Activated naive CD4-positive, alpha-beta T cell treated with anti-CD3 and anti-CD28 coated beads for 36 hours (primary cell): ENCODE data around the gene CREBRF. TPM values are rescaled to one million over a fixed set of nuclear protein-coding genes. Genes with fewer than 3 reads are reported as not detected.
"Not testable (repeated sequence)": the region's sequence is repeated elsewhere in the genome, so short reads cannot be mapped to it uniquely, and the experiment has no call there.

Experiments used
- CTCF ChIA-PET: fragments of 350-600 bp; sonication (Branson Sonifier 250); formaldehyde crosslinking; loops from one replicate; lab custom pipeline; 2021; ENCODE audit warnings: antibody characterized with exemption; lab: Charles Lee
- DNase-seq: peaks from one replicate; pipeline ENCODE4 v3.0.0-alpha.2; 2020
- H3K27ac Mint-ChIP-seq: one replicate; pipeline ENCODE4 v1.8.0; 2021; ENCODE audit warnings: mild to moderate bottlenecking, mixed read lengths
- H3K27me3 Mint-ChIP-seq: one replicate; pipeline ENCODE4 v1.8.0; 2021; ENCODE audit warnings: low read depth, mixed read lengths
- H3K36me3 Mint-ChIP-seq: one replicate; pipeline ENCODE4 v1.8.0; 2021; ENCODE audit warnings: low read depth, mixed read lengths
- H3K4me1 Mint-ChIP-seq: one replicate; pipeline ENCODE4 v1.8.0; 2021; ENCODE audit warnings: low read depth, mixed read lengths
- H3K4me3 Mint-ChIP-seq: one replicate; pipeline ENCODE4 v1.8.0; 2021; ENCODE audit warnings: mild to moderate bottlenecking, moderate library complexity, mixed read lengths
- H3K9me3 Mint-ChIP-seq: one replicate; pipeline ENCODE4 v1.8.0; 2021; ENCODE audit warnings: mixed read lengths
- intact Hi-C: fragments of 100-400 bp; cut with micrococcal nuclease; formaldehyde crosslinking; loops from one replicate; pipeline ENCODE4 v1.15.1; 2023
- total RNA-seq, 2 experiments: library from RNA; stranded (reverse); gene quantifications; one replicate each; pipeline ENCODE4 v1.2.3, GENCODE V29; 2021

CREBRF gene
- total RNA-seq, 2 experiments from 2014 or later, result 17.0 to 18.3 TPM

DNA sequence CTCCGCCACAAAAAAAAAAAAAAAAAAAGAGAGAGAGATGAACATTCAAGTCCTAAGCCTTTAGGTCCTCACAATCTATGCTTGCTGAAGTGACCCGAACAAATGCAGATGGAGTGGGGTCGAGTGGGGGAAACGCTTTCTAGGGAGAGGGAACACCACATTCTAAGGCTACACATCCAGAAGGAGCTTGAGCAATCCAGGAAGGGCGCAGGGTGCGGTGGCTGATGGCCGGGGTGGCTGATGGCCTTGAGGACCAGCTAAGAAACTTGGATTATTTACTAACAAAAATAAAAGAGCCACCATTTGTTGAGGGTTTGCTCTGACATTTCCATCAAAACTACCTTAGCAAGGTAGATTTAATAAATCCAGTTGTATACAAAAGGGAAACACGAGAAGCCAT lies 87.4 kb downstream of the CREBRF start:
- H3K27ac Mint-ChIP-seq, result no peak overlapping the region
- intact Hi-C loops, result loop anchor here (10.0 kb wide), 1 partner anchor 141 kb away; no protein-coding TSS in a partner anchor

DNA sequence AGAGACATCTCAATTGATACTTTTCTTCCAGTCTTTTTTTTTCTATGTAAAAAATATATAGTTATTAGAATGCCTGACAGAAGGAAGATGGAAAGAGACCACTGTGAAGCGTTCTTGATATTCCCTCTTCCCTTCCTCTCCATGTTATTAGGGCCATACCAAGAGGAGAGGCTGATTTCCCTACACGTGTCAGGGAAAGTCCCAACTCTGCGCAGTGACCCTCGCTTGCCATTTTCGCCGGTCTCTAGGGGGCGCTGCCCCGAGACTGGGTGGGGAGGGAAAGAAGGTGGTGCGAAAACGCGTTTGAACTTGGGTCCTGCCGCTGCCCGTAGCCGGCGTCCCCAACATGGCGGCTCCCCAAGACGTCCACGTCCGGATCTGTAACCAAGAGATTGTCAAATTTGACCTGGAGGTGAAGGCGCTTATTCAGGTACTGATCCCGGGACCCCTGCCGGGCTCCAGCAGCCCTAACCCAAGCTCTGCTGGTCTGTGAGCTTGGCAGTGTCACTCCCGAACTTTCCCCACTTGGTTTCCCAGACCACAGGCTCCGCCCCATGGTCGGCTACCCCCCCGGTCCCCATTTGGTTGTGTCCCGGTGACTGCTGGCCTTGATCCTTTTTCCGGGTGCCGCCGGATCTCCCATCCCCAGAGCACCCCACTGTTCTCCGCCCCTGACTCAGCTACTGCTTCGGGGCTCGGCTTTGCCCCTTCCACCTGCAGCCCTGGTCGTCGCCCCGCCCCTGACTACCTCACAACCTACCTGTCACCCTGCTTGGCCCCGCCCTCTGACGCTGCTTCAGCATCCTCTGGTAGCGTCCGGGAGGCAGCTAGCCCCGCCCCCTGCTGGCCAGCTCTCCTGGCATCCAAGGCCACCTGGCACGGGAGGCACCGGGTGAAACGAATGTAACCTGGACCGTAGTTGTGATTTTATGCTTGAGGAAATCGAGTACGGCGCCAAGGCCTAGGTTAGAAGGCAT lies 88.3 kb downstream of the CREBRF start, which contains the start of gene BNIP1:
Gene BNIP1, plus strand, starts transcription at position 332 of the 977 bp plus-strand sequence. Its CDS starts 15 bp downstream, at position 347.
- intact Hi-C loops, result loop anchor here (1.0 to 10.0 kb wide), 13 partner anchors 80 to 744 kb away; partner anchors contain the start of genes CPEB4, CREBRF, DUSP1 and RPL26L1
- peak; percentile 99 for DNase-seq
- Mint-ChIP-seq H3K27ac (peak within 1 kb of the TSS; percentile 92), H3K9me3 (no peaks in the 10 kb centered on the region), H3K36me3 (peaks cover 11% of the 10 kb centered on the region), H3K27me3 (no peaks in the 10 kb centered on the region), H3K4me3 (peak within 1 kb of the TSS; percentile 97), H3K4me1 (peaks cover 14% of the 10 kb centered on the region)
- CTCF ChIA-PET, result interaction anchor here (0.8 to 2.4 kb wide), 12 partner anchors 9 to 171 kb away, joined by 3 to 17 read pairs (median 4); partner anchors contain the start of gene ATP6V0E1

More for the DNA sequence above, 87.4 kb downstream of the CREBRF start:
- CTCF ChIA-PET, result interaction anchor here (0.7 to 0.9 kb wide), 4 partner anchors 9 to 110 kb away, joined by 3 to 5 read pairs (median 3); no protein-coding TSS in a partner anchor
- Mint-ChIP-seq H3K9me3 (no peaks in the 10 kb centered on the region), H3K4me1 (peaks cover 14% of the 10 kb centered on the region), H3K4me3 (no peak overlapping the region), H3K36me3 (peaks cover 5% of the 10 kb centered on the region), H3K27me3 (no peaks in the 10 kb centered on the region)
- DNase-seq, result no peak

DNA sequence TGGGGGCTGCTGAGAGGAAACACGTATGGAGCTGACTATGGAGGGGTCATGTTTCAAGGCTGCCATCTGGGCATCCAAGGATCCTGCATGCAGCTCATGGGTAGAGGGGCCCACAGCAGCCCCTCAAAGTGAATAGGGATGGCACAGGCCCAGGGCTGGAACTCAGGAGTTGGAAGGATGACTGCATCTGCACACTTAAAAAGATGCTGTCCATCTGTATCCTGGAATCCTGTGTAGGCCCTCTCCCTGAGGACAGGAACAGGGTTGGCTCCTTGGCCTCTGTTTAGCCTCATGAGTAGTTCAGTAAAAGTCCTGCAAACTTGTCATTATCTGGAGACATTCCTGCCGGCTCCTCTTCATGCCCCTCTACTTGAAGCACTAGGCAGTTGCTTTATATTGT lies 92.2 kb downstream of the CREBRF start:
- peaks cover 14% of the 10 kb centered on the region for H3K4me1 Mint-ChIP-seq
- no peak overlapping the region for H3K27ac Mint-ChIP-seq
- H3K9me3 Mint-ChIP-seq, result no peaks in the 10 kb centered on the region
- H3K4me3 Mint-ChIP-seq, result no peak overlapping the region
- CTCF ChIA-PET, result interaction anchor here (0.6 kb wide), 1 partner anchor 80 kb away, joined by 3 read pairs; no protein-coding TSS in a partner anchor
- peaks cover 21% of the 10 kb centered on the region for H3K36me3 Mint-ChIP-seq
- intact Hi-C loops, result loop anchor here (10.0 kb wide), 1 partner anchor 136 kb away; no protein-coding TSS in a partner anchor
- no peak for DNase-seq
- H3K27me3 Mint-ChIP-seq, result no peaks in the 10 kb centered on the region

DNA sequence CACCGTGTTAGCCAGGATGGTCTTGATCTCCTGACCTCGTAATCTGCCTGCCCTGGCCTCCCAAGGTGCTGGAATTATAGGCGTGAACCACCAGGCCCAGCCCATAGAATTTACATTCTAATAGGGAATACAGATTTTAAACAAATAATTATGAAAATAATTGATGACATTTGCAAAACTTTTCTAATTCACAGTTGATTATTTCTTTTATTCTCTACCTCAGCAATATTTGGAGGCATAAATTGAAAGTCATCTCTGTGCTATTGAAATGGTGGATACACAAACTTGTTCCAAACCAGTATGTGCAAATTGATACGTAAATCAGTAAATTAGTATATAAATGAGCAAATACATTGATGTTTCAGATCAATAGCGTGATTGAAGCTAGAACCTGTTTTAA lies 96.4 kb downstream of the CREBRF start:
- CTCF ChIA-PET, result interaction anchor here (0.9 kb wide), 1 partner anchor 9 kb away, joined by 3 read pairs; no protein-coding TSS in a partner anchor

DNA sequence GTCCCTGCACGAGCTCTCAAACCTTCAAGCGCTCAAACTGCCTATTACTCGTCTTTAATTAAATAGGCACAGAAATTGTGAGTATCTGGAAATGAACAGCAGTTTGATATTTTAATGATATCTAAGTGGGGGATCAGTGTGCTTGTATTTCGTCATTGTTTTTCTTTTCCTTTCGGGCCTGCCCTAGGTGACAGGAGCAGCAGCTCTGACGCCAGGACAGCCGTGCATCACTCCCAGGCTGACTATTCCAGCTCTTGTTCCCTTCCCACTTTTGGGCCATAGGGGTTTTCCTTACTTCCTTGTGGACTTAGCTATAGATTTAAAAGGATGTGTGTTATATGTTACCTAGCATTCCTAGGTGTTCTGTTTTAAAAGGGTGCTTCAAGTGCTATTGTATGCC lies 97.7 kb downstream of the CREBRF start:
- no peak for DNase-seq
- no peaks in the 10 kb centered on the region for H3K27me3 Mint-ChIP-seq
- peaks cover 29% of the 10 kb centered on the region for H3K36me3 Mint-ChIP-seq
- no peak overlapping the region for H3K27ac Mint-ChIP-seq
- H3K4me3 Mint-ChIP-seq, result no peak overlapping the region
- CTCF ChIA-PET, result interaction anchor here (0.8 to 1.1 kb wide), 2 partner anchors 170 to 820 kb away, joined by 3 read pairs; no protein-coding TSS in a partner anchor
- H3K4me1 Mint-ChIP-seq, result no peaks in the 10 kb centered on the region
- no peaks in the 10 kb centered on the region for H3K9me3 Mint-ChIP-seq
- intact Hi-C loops, result no loop called here

More for the DNA sequence above, 96.4 kb downstream of the CREBRF start:
- Mint-ChIP-seq H3K4me3 (no peak overlapping the region), H3K27me3 (no peaks in the 10 kb centered on the region), H3K9me3 (no peaks in the 10 kb centered on the region), H3K27ac (no peak overlapping the region), H3K4me1 (no peaks in the 10 kb centered on the region), H3K36me3 (peaks cover 32% of the 10 kb centered on the region)
- no peak for DNase-seq
- intact Hi-C loops, result no loop called here

DNA sequence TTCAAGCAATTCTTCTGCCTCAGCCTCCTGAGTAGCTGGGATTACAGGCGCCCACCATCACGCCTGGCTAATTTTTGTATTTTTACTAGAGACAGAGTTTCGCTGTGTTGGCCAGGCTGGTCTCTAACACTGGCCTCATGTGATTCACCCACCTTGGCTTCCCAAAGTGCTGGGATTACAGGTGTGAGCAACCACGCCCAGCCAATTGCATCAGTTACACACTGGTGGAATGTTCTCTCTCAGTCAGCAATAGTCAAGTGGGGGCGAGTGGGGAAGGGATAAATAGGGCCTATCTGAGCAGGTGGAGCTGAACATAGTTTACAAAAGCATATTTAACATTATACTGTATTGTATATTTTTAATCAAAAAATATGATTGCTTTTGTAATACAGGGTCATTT lies 98.5 kb downstream of the CREBRF start:
- H3K36me3 Mint-ChIP-seq, result peaks cover 25% of the 10 kb centered on the region
- DNase-seq, H3K27ac Mint-ChIP-seq, H3K4me1 Mint-ChIP-seq, H3K9me3 Mint-ChIP-seq, CTCF ChIA-PET, intact Hi-C loops, H3K4me3 Mint-ChIP-seq, H3K27me3 Mint-ChIP-seq: not testable (repeated sequence)

DNA sequence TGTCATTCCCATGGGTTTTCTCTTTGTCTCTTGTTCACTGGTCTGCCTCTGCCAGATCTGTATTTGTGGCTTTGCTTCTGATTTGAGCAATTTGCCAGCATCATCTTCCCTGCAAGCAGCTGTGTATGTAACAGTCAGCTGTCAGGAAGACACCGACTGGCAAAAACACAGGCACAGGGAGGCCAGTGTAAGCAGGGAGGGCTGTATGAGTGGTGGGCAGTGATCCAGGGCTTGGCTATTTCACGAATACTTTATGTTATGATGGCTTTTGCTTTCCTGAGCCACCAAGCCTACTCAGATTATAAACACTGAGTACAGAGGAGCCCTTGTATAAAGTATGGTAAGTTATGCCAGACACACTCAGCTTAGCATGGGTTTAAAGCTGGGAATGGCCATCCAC lies 99.8 kb downstream of the CREBRF start:
- H3K27me3 Mint-ChIP-seq, result no peaks in the 10 kb centered on the region
- CTCF ChIA-PET, result no interaction called here
- no peaks in the 10 kb centered on the region for H3K9me3 Mint-ChIP-seq
- H3K27ac Mint-ChIP-seq, result no peak overlapping the region
- intact Hi-C loops, result no loop called here
- no peaks in the 10 kb centered on the region for H3K4me1 Mint-ChIP-seq
- no peak for DNase-seq
- H3K4me3 Mint-ChIP-seq, result no peak overlapping the region
- peaks cover 28% of the 10 kb centered on the region for H3K36me3 Mint-ChIP-seq

DNA sequence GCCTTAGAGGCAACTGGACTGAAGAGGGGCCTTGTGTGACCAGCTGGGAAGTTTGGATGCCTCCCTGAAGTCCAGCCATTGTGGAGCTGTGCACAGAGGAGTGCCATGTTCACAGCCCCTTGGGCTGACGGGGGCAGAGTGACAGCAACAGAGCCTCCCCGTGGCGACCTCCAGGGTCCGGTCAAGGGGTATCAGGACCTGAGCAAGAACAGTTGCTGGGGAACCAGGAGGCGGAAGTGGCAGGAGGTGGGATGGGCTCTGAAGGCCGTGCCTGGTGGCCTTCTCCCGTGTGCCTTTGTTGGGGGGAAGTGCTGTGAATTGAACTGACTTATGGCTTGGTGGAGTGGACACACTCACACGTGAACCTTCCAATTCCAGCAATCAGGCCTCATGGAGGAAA lies 102.2 kb downstream of the CREBRF start:
- no peaks in the 10 kb centered on the region for H3K9me3 Mint-ChIP-seq
- H3K36me3 Mint-ChIP-seq, result peaks cover 25% of the 10 kb centered on the region
- no peak for DNase-seq
- H3K27me3 Mint-ChIP-seq, result no peaks in the 10 kb centered on the region
- no peaks in the 10 kb centered on the region for H3K4me1 Mint-ChIP-seq
- CTCF ChIA-PET, result interaction anchor here (0.7 kb wide), 1 partner anchor 142 kb away, joined by 3 read pairs; no protein-coding TSS in a partner anchor
- no peak overlapping the region for H3K4me3 Mint-ChIP-seq
- intact Hi-C loops, result no loop called here
- H3K27ac Mint-ChIP-seq, result no peak overlapping the region

DNA sequence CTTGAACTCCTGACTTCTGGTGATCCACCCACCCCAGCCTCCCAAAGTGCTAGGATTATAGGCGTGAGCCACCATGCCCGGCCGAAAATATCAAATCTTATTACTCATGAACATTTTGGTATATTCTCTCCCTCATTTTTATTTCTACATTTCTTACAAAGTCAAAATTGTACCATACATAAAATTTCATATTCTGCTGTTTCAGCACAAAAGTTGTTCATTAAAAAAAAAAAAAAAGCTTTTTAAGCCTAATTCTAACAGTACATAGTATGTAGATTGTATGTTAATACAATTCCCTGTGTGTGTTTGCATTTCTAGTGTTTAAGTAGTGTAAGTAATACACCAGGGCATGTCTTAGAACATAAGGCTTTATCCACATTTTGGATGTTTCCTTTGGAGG lies 103.1 kb downstream of the CREBRF start:
- Mint-ChIP-seq H3K27me3 (no peaks in the 10 kb centered on the region), H3K27ac (no peak overlapping the region), H3K4me1 (no peaks in the 10 kb centered on the region), H3K4me3 (no peak overlapping the region), H3K9me3 (no peaks in the 10 kb centered on the region), H3K36me3 (peaks cover 23% of the 10 kb centered on the region)
- DNase-seq, result no peak
- intact Hi-C loops, result no loop called here
- CTCF ChIA-PET, result no interaction called here

DNA sequence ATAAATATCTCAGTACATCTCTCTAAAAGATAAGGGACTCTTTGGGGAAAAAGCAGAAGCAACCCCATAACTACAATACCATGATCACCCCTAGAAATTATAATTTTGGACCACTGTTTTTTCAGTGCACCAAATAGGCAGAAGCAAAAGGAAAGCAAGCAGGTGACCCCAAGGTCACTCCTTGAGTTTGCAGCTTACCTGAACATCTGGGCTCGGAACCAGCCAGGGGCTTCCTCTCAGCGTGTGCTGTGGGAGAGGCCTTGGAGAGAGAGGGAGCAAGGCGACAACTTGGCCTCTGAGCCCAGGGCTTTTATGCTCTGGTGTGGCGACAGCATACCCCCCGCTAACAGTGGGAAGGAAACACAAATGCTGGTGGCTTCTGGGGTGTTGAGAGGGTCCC lies 105.0 kb downstream of the CREBRF start:
- intact Hi-C loops, result no loop called here
- no peak for DNase-seq
- no peak overlapping the region for H3K27ac Mint-ChIP-seq
- H3K36me3 Mint-ChIP-seq, result peaks cover 22% of the 10 kb centered on the region
- no peaks in the 10 kb centered on the region for H3K4me1 Mint-ChIP-seq
- no peak overlapping the region for H3K4me3 Mint-ChIP-seq
- CTCF ChIA-PET, result interaction anchor here (1.5 kb wide), 1 partner anchor 177 kb away, joined by 3 read pairs; the partner anchor contains the start of gene ATP6V0E1
- H3K27me3 Mint-ChIP-seq, result no peaks in the 10 kb centered on the region
- H3K9me3 Mint-ChIP-seq, result no peaks in the 10 kb centered on the region

DNA sequence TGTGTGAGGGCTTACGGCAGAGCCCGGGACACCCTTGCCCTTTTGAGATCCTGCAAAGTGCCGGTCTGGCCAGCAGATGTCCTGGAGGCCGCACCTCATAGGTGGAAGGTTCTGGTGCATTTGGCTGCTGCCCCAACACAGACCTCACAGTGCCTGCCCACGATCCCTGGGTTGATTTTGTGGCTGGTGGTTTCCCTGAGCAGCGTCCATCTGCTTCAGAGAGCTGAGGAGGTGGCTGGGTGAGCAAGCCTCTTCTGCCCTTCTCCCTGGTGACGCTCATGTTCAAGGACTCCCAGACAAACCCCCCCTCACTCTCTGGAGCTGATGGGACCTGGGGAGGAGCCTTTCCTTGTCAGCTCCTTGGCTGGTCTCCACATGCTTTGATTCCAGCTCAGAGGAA lies 107.1 kb downstream of the CREBRF start:
- DNase-seq, result no peak
- intact Hi-C loops, result no loop called here
- Mint-ChIP-seq H3K27ac (no peak overlapping the region), H3K9me3 (no peaks in the 10 kb centered on the region), H3K4me1 (no peaks in the 10 kb centered on the region), H3K27me3 (no peaks in the 10 kb centered on the region), H3K4me3 (no peak overlapping the region), H3K36me3 (peaks cover 19% of the 10 kb centered on the region)
- CTCF ChIA-PET, result interaction anchor here (1.1 kb wide), 1 partner anchor 180 kb away, joined by 3 read pairs; the partner anchor contains the start of gene ATP6V0E1
